ENCODE data around the gene ST6GALNAC3.

Gene ST6GALNAC3

DNA sequence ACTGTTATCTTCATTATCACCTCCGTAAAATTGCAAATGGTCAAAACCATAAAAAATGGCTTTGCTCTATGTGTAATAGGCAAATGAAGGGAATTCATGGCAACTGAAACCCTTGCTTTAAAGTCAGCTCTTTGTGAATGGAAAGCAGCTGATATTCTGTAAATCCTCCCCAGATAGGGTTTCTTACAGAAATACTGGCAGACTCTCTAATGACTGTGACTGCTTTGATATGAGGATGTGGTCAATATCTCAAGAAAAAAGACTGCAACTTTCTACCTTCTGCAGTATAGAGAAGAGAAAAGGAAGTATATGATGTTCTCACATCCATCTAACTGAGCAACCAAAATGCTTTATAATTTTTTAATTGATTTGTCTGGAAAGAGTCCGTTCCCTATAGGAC lies 193.1 kb downstream of the ST6GALNAC3 start:
- Histone ChIP-seq H3K27ac (ENCODE audit: insufficient read depth, low read depth, low read length, poor library complexity, severe bottlenecking) (no peak overlapping the region), H3K4me1 (ENCODE audit: control insufficient read depth, insufficient read depth, low read length) (peaks cover 15% of the 10 kb centered on the region), H3K36me3 (ENCODE audit: control insufficient read depth, insufficient read depth, low read length) (no peaks in the 10 kb centered on the region), H3K4me3 (ENCODE audit: insufficient read depth, low read depth, low read length) (no peak overlapping the region), H3K9me3 (ENCODE audit: control insufficient read depth, low read length) (no peaks in the 10 kb centered on the region), H3K27me3 (ENCODE audit: control insufficient read depth, insufficient read depth, low read length, poor library complexity, severe bottlenecking) (no peaks in the 10 kb centered on the region)
- WGBS, 2 experiments: 100% methylated on average over 2 of the region's 2 CpGs

GRCh38 chr1:76268341-76268740 lies 193.8 kb downstream of the ST6GALNAC3 start:
- Histone ChIP-seq H3K27ac (ENCODE audit: insufficient read depth, low read depth, low read length, poor library complexity, severe bottlenecking) (no peak overlapping the region), H3K4me1 (ENCODE audit: control insufficient read depth, insufficient read depth, low read length) (peaks cover 15% of the 10 kb centered on the region)
- 18 to 44% methylated on average over 2 of the region's 2 CpGs for WGBS, 2 experiments

DNA sequence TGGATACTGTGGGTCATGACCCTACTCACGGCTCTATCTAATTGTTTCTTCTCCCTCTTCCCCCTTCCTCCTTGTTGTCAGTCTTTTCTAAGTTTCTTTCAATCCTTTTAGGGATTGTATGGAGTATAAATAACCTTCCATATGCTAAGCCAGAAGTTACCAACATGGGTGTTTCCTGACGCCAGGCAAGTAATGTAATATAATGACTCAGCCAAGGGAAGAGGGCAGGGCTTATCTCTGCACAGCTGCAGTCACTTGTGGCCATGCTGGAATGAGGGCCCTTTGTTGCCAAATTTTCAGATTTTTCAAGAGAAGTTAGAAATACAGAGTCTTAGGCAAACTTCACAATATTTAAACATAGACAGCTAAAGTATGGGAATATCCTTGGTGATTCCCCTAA lies 194.6 kb downstream of the ST6GALNAC3 start:
- Histone ChIP-seq H3K27ac (ENCODE audit: insufficient read depth, low read depth, low read length, poor library complexity, severe bottlenecking) (no peak overlapping the region), H3K36me3 (ENCODE audit: control insufficient read depth, insufficient read depth, low read length) (no peaks in the 10 kb centered on the region), H3K4me1 (ENCODE audit: control insufficient read depth, insufficient read depth, low read length) (peaks cover 15% of the 10 kb centered on the region), H3K9me3 (ENCODE audit: control insufficient read depth, low read length) (no peaks in the 10 kb centered on the region), H3K27me3 (ENCODE audit: control insufficient read depth, insufficient read depth, low read length, poor library complexity, severe bottlenecking) (no peaks in the 10 kb centered on the region), H3K4me3 (ENCODE audit: insufficient read depth, low read depth, low read length) (no peak overlapping the region)
- 63 to 69% methylated on average over 1 of the region's 2 CpGs for WGBS, 2 experiments

More at GRCh38 chr1:76268341-76268740, 193.8 kb downstream of the ST6GALNAC3 start:
- no peaks in the 10 kb centered on the region for H3K9me3 ChIP-seq (ENCODE audit: control insufficient read depth, low read length)
- no peaks in the 10 kb centered on the region for H3K36me3 ChIP-seq (ENCODE audit: control insufficient read depth, insufficient read depth, low read length)
- no peaks in the 10 kb centered on the region for H3K27me3 ChIP-seq (ENCODE audit: control insufficient read depth, insufficient read depth, low read length, poor library complexity, severe bottlenecking)
- H3K4me3 ChIP-seq (ENCODE audit: insufficient read depth, low read depth, low read length): no peak overlapping the region

GRCh38 chr1:76274302-76274701 lies 199.8 kb downstream of the ST6GALNAC3 start:
- H3K4me3 ChIP-seq (ENCODE audit: insufficient read depth, low read depth, low read length): no peak overlapping the region
- H3K27ac ChIP-seq (ENCODE audit: insufficient read depth, low read depth, low read length, poor library complexity, severe bottlenecking): no peak overlapping the region
- H3K27me3 ChIP-seq (ENCODE audit: control insufficient read depth, insufficient read depth, low read length, poor library complexity, severe bottlenecking): no peaks in the 10 kb centered on the region
- H3K36me3 ChIP-seq (ENCODE audit: control insufficient read depth, insufficient read depth, low read length): no peaks in the 10 kb centered on the region
- peaks cover 8% of the 10 kb centered on the region for H3K4me1 ChIP-seq (ENCODE audit: control insufficient read depth, insufficient read depth, low read length)
- H3K9me3 ChIP-seq (ENCODE audit: control insufficient read depth, low read length): no peaks in the 10 kb centered on the region
- 92 to 100% methylated on average over 1 of the region's 1 CpG for WGBS, 2 experiments

DNA sequence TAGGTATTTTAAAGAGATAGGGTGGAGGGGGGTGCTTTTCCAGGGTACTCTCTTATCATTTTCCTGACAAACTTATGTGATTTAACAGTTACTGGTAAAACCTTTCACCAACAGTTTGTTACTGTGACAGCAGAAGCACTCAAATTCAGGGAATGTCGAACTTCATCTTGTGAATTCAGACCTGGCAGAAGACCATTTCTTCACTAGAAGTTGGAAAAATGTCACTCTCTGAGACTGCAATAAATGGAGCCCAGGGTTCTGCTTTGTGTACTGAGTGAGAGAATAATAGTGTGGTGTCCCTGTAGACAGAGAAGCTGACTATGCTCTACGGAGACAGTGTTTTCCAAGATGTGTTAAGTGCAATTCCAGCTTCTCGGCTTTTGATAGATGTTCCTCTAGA lies 200.2 kb downstream of the ST6GALNAC3 start:
- Histone ChIP-seq H3K4me3 (ENCODE audit: insufficient read depth, low read depth, low read length) (no peak overlapping the region), H3K27ac (ENCODE audit: insufficient read depth, low read depth, low read length, poor library complexity, severe bottlenecking) (no peak overlapping the region), H3K27me3 (ENCODE audit: control insufficient read depth, insufficient read depth, low read length, poor library complexity, severe bottlenecking) (no peaks in the 10 kb centered on the region), H3K4me1 (ENCODE audit: control insufficient read depth, insufficient read depth, low read length) (peaks cover 9% of the 10 kb centered on the region), H3K36me3 (ENCODE audit: control insufficient read depth, insufficient read depth, low read length) (no peaks in the 10 kb centered on the region), H3K9me3 (ENCODE audit: control insufficient read depth, low read length) (no peaks in the 10 kb centered on the region)
- 88 to 94% methylated on average over 3 of the region's 3 CpGs for WGBS, 2 experiments

DNA sequence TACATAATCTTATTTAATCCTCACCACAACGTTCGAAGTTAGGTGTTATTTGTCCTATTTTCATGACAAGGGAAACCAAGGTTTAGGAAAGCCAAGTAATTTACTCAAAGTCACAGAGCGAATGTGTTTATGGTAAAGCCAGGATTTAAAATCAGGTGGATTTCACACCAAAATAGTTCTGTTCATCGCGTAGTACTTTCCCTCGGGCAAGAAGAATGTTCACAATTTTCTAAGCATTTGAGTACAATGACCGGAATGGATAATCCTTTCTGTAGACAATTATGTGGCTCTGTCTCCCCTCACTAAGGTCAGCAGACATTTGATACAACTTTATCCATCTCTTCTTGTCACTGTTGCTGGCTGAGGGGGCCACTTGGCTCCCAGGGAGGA lies 204.2 kb downstream of the ST6GALNAC3 start:
- H3K27ac ChIP-seq (ENCODE audit: insufficient read depth, low read depth, low read length, poor library complexity, severe bottlenecking): no peak overlapping the region

GRCh38 chr1:76279101-76279748 lies 204.7 kb downstream of the ST6GALNAC3 start:
- H3K4me3 ChIP-seq (ENCODE audit: insufficient read depth, low read depth, low read length): no peak overlapping the region
- no peak overlapping the region for H3K27ac ChIP-seq (ENCODE audit: insufficient read depth, low read depth, low read length, poor library complexity, severe bottlenecking)
- WGBS, 2 experiments: 89 to 90% methylated on average over 14 of the region's 14 CpGs
- H3K4me1 ChIP-seq (ENCODE audit: control insufficient read depth, insufficient read depth, low read length): peaks cover 9% of the 10 kb centered on the region
- no peaks in the 10 kb centered on the region for H3K9me3 ChIP-seq (ENCODE audit: control insufficient read depth, low read length)
- H3K36me3 ChIP-seq (ENCODE audit: control insufficient read depth, insufficient read depth, low read length): no peaks in the 10 kb centered on the region
- no peaks in the 10 kb centered on the region for H3K27me3 ChIP-seq (ENCODE audit: control insufficient read depth, insufficient read depth, low read length, poor library complexity, severe bottlenecking)

More for the DNA sequence above, 204.2 kb downstream of the ST6GALNAC3 start:
- Histone ChIP-seq H3K4me1 (ENCODE audit: control insufficient read depth, insufficient read depth, low read length) (peaks cover 9% of the 10 kb centered on the region), H3K9me3 (ENCODE audit: control insufficient read depth, low read length) (no peaks in the 10 kb centered on the region), H3K27me3 (ENCODE audit: control insufficient read depth, insufficient read depth, low read length, poor library complexity, severe bottlenecking) (no peaks in the 10 kb centered on the region), H3K36me3 (ENCODE audit: control insufficient read depth, insufficient read depth, low read length) (no peaks in the 10 kb centered on the region), H3K4me3 (ENCODE audit: insufficient read depth, low read depth, low read length) (no peak overlapping the region)
- 95% methylated on average over 7 of the region's 7 CpGs for WGBS, 2 experiments

GRCh38 chr1:76281306-76281705 lies 206.8 kb downstream of the ST6GALNAC3 start:
- H3K4me3 ChIP-seq (ENCODE audit: insufficient read depth, low read depth, low read length): no peak overlapping the region
- H3K27me3 ChIP-seq (ENCODE audit: control insufficient read depth, insufficient read depth, low read length, poor library complexity, severe bottlenecking): no peaks in the 10 kb centered on the region
- H3K9me3 ChIP-seq (ENCODE audit: control insufficient read depth, low read length): no peaks in the 10 kb centered on the region
- no peak overlapping the region for H3K27ac ChIP-seq (ENCODE audit: insufficient read depth, low read depth, low read length, poor library complexity, severe bottlenecking)
- WGBS, 2 experiments: 60 to 66% methylated on average over 2 of the region's 2 CpGs
- peaks cover 9% of the 10 kb centered on the region for H3K4me1 ChIP-seq (ENCODE audit: control insufficient read depth, insufficient read depth, low read length)
- no peaks in the 10 kb centered on the region for H3K36me3 ChIP-seq (ENCODE audit: control insufficient read depth, insufficient read depth, low read length)

GRCh38 chr1:76284842-76285241 lies 210.3 kb downstream of the ST6GALNAC3 start:
- Histone ChIP-seq H3K27ac (ENCODE audit: insufficient read depth, low read depth, low read length, poor library complexity, severe bottlenecking) (no peak overlapping the region), H3K4me3 (ENCODE audit: insufficient read depth, low read depth, low read length) (no peak overlapping the region), H3K4me1 (ENCODE audit: control insufficient read depth, insufficient read depth, low read length) (peaks cover 4% of the 10 kb centered on the region), H3K9me3 (ENCODE audit: control insufficient read depth, low read length) (no peaks in the 10 kb centered on the region), H3K36me3 (ENCODE audit: control insufficient read depth, insufficient read depth, low read length) (no peaks in the 10 kb centered on the region), H3K27me3 (ENCODE audit: control insufficient read depth, insufficient read depth, low read length, poor library complexity, severe bottlenecking) (no peaks in the 10 kb centered on the region)
- WGBS, 2 experiments: 93% methylated on average over 1 of the region's 1 CpG

- H3K36me3 ChIP-seq (ENCODE audit: control insufficient read depth, insufficient read depth, low read length): no peaks in the 10 kb centered on the region
- no peaks in the 10 kb centered on the region for H3K9me3 ChIP-seq (ENCODE audit: control insufficient read depth, low read length)
- H3K27me3 ChIP-seq (ENCODE audit: control insufficient read depth, insufficient read depth, low read length, poor library complexity, severe bottlenecking): no peaks in the 10 kb centered on the region
- 56 to 72% methylated on average over 4 of the region's 4 CpGs for WGBS, 2 experiments
- H3K27ac ChIP-seq (ENCODE audit: insufficient read depth, low read depth, low read length, poor library complexity, severe bottlenecking): no peak overlapping the region
- H3K4me1 ChIP-seq (ENCODE audit: control insufficient read depth, insufficient read depth, low read length): peaks cover 8% of the 10 kb centered on the region
- H3K4me3 ChIP-seq (ENCODE audit: insufficient read depth, low read depth, low read length): no peak overlapping the region
Observed at GRCh38 chr1:76285578-76286135, 211.1 kb downstream of the ST6GALNAC3 start.

Data from ectodermal cell (in vitro differentiated cells).